ENCODE measurements around the gene TES.

TES gene

GRCh38 chr7:116219834-116220233 lies 9.5 kb downstream of the TES start:
- DNase-seq (ENCODE audit: low read depth): no peak

- DNase-seq (ENCODE audit: low read depth): no peak
Measured at GRCh38 chr7:116222501-116222900, 12.2 kb downstream of the TES start.

- DNase-seq (ENCODE audit: low read depth): no peak
Measured at GRCh38 chr7:116223588-116223987, 13.2 kb downstream of the TES start.

- DNase-seq (ENCODE audit: low read depth): no peak
Measured at GRCh38 chr7:116224492-116225098, 14.3 kb downstream of the TES start.

GRCh38 chr7:116225860-116226259 lies 15.5 kb downstream of the TES start:
- no peak for DNase-seq (ENCODE audit: low read depth)

- no peak for DNase-seq (ENCODE audit: low read depth)
Measured at GRCh38 chr7:116226664-116227063, 16.3 kb downstream of the TES start.

GRCh38 chr7:116227678-116228239 lies 17.4 kb downstream of the TES start:
- DNase-seq (ENCODE audit: low read depth): peak; percentile 86

- no peak for DNase-seq (ENCODE audit: low read depth)
Measured at GRCh38 chr7:116228241-116228640, 17.9 kb downstream of the TES start.

- DNase-seq (ENCODE audit: low read depth): no peak
Measured at GRCh38 chr7:116229366-116229765, 19.0 kb downstream of the TES start.

- DNase-seq (ENCODE audit: low read depth): peak; percentile 20
Measured at GRCh38 chr7:116230191-116231005, 20.1 kb downstream of the TES start.

GRCh38 chr7:116231543-116231942 lies 21.2 kb downstream of the TES start:
- no peak for DNase-seq (ENCODE audit: low read depth)

- peak; percentile 68 for DNase-seq (ENCODE audit: low read depth)
Measured at GRCh38 chr7:116231949-116232348, 21.6 kb downstream of the TES start.

- peak; percentile 65 for DNase-seq (ENCODE audit: low read depth)
Measured at GRCh38 chr7:116232350-116232749, 22.0 kb downstream of the TES start.

- peak; percentile 71 for DNase-seq (ENCODE audit: low read depth)
Measured at GRCh38 chr7:116232920-116233319, 22.6 kb downstream of the TES start.

- no peak for DNase-seq (ENCODE audit: low read depth)
Measured at GRCh38 chr7:116234517-116235200, 24.3 kb downstream of the TES start.

- no peak for DNase-seq (ENCODE audit: low read depth)
Measured at GRCh38 chr7:116235380-116235779, 25.0 kb downstream of the TES start.

GRCh38 chr7:116236020-116236630 lies 25.8 kb downstream of the TES start:
- peak; percentile 40 for DNase-seq (ENCODE audit: low read depth)

GRCh38 chr7:116239020-116239419 lies 28.7 kb downstream of the TES start:
- DNase-seq (ENCODE audit: low read depth): no peak

GRCh38 chr7:116239434-116239833 lies 29.1 kb downstream of the TES start:
- no peak for DNase-seq (ENCODE audit: low read depth)

- no peak for DNase-seq (ENCODE audit: low read depth)
Measured at GRCh38 chr7:116240024-116240668, 29.8 kb downstream of the TES start.

GRCh38 chr7:116241291-116241690 lies 31.0 kb downstream of the TES start:
- DNase-seq (ENCODE audit: low read depth): no peak

- peak; percentile 9 for DNase-seq (ENCODE audit: low read depth)
Measured at GRCh38 chr7:116242178-116242577, 31.8 kb downstream of the TES start.

All from fibroblast of gingiva (primary cell).